Effector memory CD8-positive, alpha-beta T cell (primary cell): ENCODE measurements around the gene MAP7.

Experiments
- ATAC-seq: fragments of 150-1000 bp; cut with Tn5 transposase; replicated peaks from 2 replicates; pipeline ENCODE4 v1.10.0; 2021; ENCODE audit warnings: mild to moderate bottlenecking, moderate library complexity
- DNase-seq, 3 experiments: peaks; one replicate each; pipeline ENCODE4 v3.0.0; 2021
- H3K27ac Mint-ChIP-seq, 2 donors: one replicate each; pipeline ENCODE4 v1.8.0; 2022; ENCODE audit warnings: mild to moderate bottlenecking in 2 of 2, mixed read lengths in 2 of 2, moderate library complexity in 2 of 2
- H3K27me3 Mint-ChIP-seq, 2 donors: one replicate each; pipeline ENCODE4 v1.8.0; 2022; ENCODE audit warnings: mixed read lengths in 2 of 2
- H3K36me3 Mint-ChIP-seq: one replicate; pipeline ENCODE4 v1.8.0; 2022; ENCODE audit warnings: mild to moderate bottlenecking, moderate library complexity, mixed read lengths; ENCODE audit not compliant: insufficient read depth
- H3K4me1 Mint-ChIP-seq, 2 donors: one replicate each; pipeline ENCODE4 v1.8.0; 2022; ENCODE audit warnings: low read depth in 2 of 2, mixed read lengths in 2 of 2
- H3K4me3 Mint-ChIP-seq, 2 donors: one replicate each; pipeline ENCODE4 v1.8.0; 2022; ENCODE audit warnings: mild to moderate bottlenecking in 2 of 2, mixed read lengths in 2 of 2, moderate library complexity in 2 of 2
- H3K9me3 Mint-ChIP-seq, 2 donors: one replicate each; pipeline ENCODE4 v1.8.0; 2022; ENCODE audit warnings: mixed read lengths in 2 of 2

The MAP7 gene

DNA sequence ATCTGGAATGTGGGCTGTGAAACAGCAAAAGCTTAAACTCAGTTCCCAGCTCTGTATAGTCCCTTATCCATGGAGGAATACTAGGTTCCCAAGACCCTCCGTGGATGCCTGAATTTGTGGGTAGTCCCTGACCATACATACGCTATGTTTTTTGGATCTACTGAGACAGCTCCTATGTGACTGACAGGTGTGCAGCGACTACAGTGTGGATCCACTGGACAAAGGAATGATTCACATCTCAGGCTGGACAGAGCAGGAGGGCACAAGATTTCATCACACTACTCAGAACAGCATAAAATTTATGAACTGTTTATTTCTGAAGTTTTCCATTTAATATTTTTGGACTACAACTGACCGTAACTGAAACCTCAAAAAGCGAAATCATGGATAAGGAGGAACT is 125.3 kb downstream of the MAP7 start:
- Mint-ChIP-seq H3K4me1 (no peaks in the 10 kb centered on the region), H3K27me3 (peaks cover 0 to 23% of the 10 kb centered on the region in 2 donors), H3K27ac (no peak overlapping the region), H3K9me3 (no peaks in the 10 kb centered on the region), H3K4me3 (no peak overlapping the region), H3K36me3 (no peaks in the 10 kb centered on the region)
- no peak for ATAC-seq
- no peak for DNase-seq

DNA sequence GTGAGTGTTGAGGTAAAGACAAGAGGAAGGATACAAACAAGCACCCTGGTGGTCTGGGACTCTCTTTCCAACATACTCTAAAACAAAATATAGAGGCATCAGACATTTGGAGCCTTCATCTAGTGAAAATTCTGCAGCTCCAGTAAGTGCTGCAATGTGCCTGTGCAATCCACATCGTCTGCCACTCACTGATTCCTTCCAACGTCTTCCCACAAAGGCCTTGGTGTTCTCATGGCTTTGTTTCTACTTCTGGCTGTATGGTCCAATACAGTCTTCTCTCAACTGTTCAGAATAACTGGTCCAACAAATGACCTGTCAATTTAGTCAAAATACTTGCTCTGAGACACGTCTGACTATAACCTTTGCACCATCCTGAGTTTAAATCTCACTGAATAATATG is 125.8 kb downstream of the MAP7 start:
- no peaks in the 10 kb centered on the region for H3K4me1 Mint-ChIP-seq
- H3K27ac Mint-ChIP-seq = no peak overlapping the region
- ATAC-seq = no peak
- H3K4me3 Mint-ChIP-seq = no peak overlapping the region
- no peak for DNase-seq
- H3K36me3 Mint-ChIP-seq = no peaks in the 10 kb centered on the region
- peaks cover 0 to 23% of the 10 kb centered on the region in 2 donors for H3K27me3 Mint-ChIP-seq
- H3K9me3 Mint-ChIP-seq = no peaks in the 10 kb centered on the region

DNA sequence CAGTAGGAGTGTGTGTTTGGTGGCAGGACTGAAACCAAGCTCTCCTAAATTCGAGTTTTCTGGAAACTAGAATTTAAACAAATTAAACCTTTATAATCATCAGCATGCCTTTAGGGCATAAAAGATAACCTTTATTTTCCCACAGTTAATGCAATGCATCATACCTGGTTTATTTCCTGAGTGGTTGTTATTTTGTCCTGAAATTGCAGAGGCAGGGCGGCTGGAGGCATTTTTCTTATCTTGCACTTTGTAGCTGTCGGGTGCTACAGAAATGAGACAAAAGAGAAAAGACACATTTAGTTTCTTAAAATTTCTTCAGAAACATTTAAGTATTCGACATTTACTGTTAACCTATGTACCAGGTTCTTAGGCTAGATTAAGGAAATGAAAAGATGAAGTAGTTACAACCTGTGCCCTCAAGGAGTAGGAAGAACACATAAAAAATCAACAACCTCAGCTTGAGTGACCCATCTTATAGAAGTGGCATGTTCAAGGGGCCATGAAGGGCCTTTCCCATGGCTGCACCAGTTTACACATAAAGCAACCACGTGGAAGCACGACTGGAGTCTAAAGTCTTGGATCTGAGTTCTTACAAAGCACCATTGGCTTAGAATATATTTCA is 128.6 kb downstream of the MAP7 start:
- Mint-ChIP-seq H3K36me3 (no peaks in the 10 kb centered on the region), H3K4me1 (no peaks in the 10 kb centered on the region), H3K9me3 (no peaks in the 10 kb centered on the region), H3K4me3 (no peak overlapping the region), H3K27me3 (peaks cover 0 to 12% of the 10 kb centered on the region in 2 donors), H3K27ac (no peak overlapping the region)
- DNase-seq (no peak), ATAC-seq (no peak)

DNA sequence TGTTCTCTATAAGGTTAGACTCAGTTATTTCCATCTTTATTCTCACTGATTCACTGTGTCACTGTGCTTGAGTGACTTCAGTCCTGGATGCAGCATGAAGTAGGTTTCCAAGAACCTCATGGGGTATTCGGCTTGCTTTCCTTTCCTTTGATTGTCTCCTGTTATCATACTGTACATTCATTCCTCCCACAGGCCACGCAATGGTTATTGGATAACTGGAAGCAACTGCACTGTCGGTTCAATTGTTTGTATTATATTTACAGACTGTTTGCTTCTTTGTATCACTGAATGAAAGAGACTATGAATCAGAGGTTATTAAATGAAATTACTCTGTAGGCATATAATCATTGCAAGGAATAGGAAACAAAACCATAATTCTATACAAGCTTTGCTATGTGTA is 129.4 kb downstream of the MAP7 start:
- DNase-seq (no peak), ATAC-seq (no peak)
- no peak overlapping the region for H3K4me3 Mint-ChIP-seq
- no peaks in the 10 kb centered on the region for H3K36me3 Mint-ChIP-seq
- peaks cover 0 to 6% of the 10 kb centered on the region in 2 donors for H3K27me3 Mint-ChIP-seq
- H3K27ac Mint-ChIP-seq = no peak overlapping the region
- H3K9me3 Mint-ChIP-seq = no peaks in the 10 kb centered on the region
- H3K4me1 Mint-ChIP-seq = no peaks in the 10 kb centered on the region

DNA sequence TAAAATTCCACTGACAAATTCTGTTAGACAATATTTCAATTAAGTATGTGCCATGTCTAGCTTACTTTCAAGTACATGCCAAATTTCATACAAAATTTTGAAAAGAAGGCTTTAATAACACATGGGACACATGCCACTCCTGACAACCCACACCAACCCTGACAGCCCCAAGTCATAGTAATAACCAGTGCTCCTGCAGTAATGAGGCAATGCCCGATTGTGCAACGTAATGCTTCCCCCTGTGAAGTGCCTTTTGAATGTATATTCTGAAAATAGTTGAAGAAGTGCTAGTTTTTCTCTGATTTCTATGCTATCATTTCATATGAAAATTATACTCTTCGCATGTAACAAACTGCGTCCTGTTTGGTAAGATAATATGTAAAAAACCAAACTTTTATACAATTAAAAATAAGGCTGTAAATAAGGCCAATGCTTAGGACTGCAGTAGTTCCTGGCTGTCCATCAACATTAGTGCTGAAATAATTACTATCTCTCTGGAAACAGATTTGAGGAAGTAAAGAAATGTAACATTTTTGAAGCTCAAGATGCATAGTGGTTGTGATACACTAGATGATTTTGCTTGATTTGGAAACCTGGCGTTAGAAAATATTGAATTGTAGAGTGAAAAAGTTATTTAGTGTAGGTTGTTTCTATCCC is 134.7 kb downstream of the MAP7 start:
- H3K27ac Mint-ChIP-seq = no peak overlapping the region
- H3K4me1 Mint-ChIP-seq = no peaks in the 10 kb centered on the region
- no peak for ATAC-seq
- no peak overlapping the region for H3K4me3 Mint-ChIP-seq
- peaks cover 9 to 15% of the 10 kb centered on the region in 2 donors for H3K27me3 Mint-ChIP-seq
- no peaks in the 10 kb centered on the region for H3K36me3 Mint-ChIP-seq
- no peaks in the 10 kb centered on the region for H3K9me3 Mint-ChIP-seq
- DNase-seq = no peak

DNA sequence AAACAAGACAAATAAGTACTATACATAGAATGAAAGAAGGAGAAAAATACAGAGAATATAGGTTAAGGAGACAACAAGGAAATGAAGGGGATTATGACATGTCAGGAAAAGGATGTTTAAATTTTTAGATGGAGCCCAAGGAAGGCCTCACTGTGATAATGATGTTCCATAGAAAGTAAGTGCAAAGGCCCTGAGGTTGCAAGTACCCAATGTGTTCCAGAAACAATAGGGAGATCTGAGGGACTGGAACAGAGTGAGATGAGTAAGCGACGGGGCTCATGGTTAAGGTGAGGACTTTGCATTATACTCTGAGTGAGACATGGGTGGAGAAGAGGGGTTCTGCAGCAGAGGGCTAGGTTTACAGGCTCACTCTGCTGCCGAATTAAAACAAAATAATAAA is 137.8 kb downstream of the MAP7 start:
- H3K9me3 Mint-ChIP-seq = no peaks in the 10 kb centered on the region
- H3K27me3 Mint-ChIP-seq = peaks cover 16 to 32% of the 10 kb centered on the region in 2 donors
- no peak for ATAC-seq
- H3K36me3 Mint-ChIP-seq = no peaks in the 10 kb centered on the region
- H3K4me1 Mint-ChIP-seq = no peaks in the 10 kb centered on the region
- H3K27ac Mint-ChIP-seq = no peak overlapping the region
- no peak for DNase-seq
- H3K4me3 Mint-ChIP-seq = no peak overlapping the region

DNA sequence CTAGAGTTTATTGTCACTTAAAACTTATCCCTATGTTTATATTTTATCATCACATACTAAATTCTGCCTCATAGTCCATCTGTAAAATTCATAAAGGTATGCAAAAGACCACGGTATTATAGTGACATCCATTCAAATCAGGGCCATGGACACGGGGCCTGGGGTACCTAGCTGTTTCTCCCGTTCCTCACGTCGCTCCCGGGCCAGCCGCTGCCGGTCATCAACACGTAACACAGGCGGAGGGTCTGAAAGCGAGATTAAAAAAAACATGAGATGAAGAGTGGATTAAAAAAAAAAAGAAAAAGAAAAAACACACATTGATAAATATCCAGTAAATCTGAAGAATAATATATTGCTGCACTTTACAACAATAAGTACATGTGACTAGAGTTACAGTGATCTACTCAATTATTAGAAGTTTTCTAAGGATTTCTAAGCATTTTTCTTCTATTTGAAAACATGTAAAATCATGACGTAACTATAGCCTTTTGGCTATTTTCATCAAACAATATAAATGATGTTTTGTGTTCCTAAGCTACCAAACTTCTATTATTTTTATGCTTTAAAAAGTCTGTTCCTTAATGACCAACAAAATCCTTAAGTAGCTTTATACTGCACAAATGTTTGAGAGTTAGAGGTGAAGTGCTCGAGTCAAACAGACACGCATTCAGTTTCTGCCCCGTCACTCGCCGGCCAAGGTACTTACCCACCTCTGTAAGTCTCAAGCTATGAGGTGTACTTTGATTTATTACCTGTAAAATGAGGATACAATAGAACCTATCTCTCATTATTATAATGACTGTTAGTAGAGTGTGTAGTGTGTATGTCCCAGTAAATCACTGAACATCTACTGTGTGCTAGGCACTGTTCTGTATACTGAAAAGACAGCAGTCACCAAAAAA is 138.5 kb downstream of the MAP7 start:
- Mint-ChIP-seq H3K9me3 (no peaks in the 10 kb centered on the region), H3K4me3 (no peak overlapping the region), H3K36me3 (no peaks in the 10 kb centered on the region), H3K27ac (no peak overlapping the region), H3K4me1 (no peaks in the 10 kb centered on the region), H3K27me3 (peaks cover 19 to 36% of the 10 kb centered on the region in 2 donors)
- DNase-seq (no peak), ATAC-seq (no peak)

DNA sequence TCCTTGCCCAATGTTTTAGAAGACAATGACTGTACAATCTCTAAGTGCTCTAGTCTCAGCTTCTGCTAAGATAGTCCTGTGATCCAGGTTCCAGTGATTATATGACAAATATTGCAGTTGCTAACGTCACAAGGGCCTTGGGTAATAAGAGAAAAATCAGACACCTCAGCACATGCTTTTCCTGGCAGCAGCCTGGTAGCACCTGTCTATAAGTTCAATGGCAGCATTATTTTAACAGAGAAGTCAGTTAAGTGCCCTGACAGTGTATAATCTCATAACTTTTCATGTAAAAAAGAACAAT is 139.2 kb downstream of the MAP7 start:
- Mint-ChIP-seq H3K4me1 (no peaks in the 10 kb centered on the region), H3K9me3 (no peaks in the 10 kb centered on the region), H3K27me3 (peaks cover 19 to 41% of the 10 kb centered on the region in 2 donors), H3K4me3 (no peak overlapping the region), H3K36me3 (no peaks in the 10 kb centered on the region), H3K27ac (no peak overlapping the region)
- DNase-seq = no peak
- no peak for ATAC-seq

DNA sequence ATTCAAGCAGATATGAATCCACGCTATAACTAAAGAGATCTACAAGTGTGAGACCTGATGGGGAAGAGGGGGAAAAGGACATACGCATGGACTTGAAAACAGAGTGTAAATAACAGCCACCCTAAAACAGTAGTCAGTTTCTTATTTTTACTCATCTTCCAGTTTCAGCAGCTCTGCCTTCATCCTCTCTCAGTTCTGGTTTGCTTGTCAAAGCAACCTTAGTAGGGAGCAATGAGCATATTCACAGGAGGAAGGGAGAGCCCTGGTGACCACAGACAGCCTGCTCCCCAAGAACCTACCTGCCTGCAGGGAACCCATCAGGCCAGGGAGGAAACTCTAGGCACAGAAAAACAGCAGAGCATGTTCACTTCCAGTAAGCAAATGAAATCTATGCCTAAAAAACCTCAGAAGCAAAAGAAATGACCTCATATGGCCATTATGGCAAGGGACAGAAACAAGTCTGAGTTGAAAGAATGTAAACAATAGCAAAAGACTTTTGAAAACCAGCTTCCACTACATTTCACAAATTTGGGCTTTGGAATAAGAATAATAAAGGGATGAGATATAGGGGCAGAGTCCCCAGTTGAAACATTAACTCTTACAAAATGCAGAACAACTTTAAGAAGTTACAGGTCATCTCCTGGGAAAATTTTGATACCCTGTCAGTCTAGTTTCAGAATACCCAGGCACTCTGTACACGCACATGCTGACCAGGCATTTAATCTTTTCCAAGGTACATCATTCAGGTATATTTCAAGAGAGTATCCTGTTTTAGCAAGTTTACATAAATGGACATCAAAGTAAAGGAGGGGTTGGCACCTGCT is 139.8 kb downstream of the MAP7 start:
- peaks cover 19 to 46% of the 10 kb centered on the region in 2 donors for H3K27me3 Mint-ChIP-seq

DNA sequence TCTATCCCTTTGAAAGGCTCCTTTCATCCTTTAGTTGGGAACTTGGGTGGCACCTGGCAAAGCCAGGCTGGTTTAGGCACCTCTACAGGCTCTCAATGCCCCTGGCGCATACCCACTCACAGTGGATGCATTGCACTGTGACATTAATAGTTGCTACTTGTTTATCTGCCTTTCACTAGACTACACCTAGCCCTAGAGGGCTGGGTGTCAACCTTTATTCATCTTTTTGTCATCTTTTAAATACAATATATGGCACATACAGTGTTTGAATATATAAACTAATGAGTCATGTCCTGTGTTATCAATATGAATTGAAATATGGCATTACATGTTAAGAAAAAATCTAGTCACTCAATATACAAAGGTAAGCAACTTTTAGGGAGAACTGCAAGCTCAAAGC is 140.6 kb downstream of the MAP7 start:
- H3K27me3 Mint-ChIP-seq = peaks cover 19 to 53% of the 10 kb centered on the region in 2 donors
- H3K4me3 Mint-ChIP-seq = no peak overlapping the region
- no peak overlapping the region for H3K27ac Mint-ChIP-seq
- H3K4me1 Mint-ChIP-seq = no peaks in the 10 kb centered on the region
- H3K9me3 Mint-ChIP-seq = no peaks in the 10 kb centered on the region
- peaks cover 3% of the 10 kb centered on the region for H3K36me3 Mint-ChIP-seq
- no peak for DNase-seq
- no peak for ATAC-seq

More for the DNA sequence above, 139.8 kb downstream of the MAP7 start:
- ATAC-seq (no peak), DNase-seq (no peak)
- no peak overlapping the region for H3K4me3 Mint-ChIP-seq
- H3K36me3 Mint-ChIP-seq = peaks cover 2% of the 10 kb centered on the region
- H3K27ac Mint-ChIP-seq = no peak overlapping the region
- no peaks in the 10 kb centered on the region for H3K9me3 Mint-ChIP-seq
- H3K4me1 Mint-ChIP-seq = no peaks in the 10 kb centered on the region

DNA sequence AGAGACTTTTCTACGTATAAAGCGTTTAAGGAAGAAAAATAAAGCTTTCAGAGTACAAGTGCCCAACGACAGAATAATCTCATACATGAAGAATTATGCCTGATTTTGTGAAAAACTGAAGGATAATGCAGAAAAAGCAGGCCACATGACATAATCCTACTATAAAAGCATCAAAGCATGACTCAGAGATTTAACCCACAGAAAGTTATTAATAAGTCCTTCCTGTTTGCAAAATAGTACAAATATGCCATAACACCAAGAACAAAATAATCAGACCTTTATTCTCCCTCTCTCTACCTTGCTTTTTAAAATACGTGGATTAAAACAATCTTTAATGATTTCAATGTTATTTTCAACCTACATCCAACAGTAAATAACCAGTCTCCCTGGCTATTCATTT is 142.0 kb downstream of the MAP7 start:
- peaks cover 19 to 53% of the 10 kb centered on the region in 2 donors for H3K27me3 Mint-ChIP-seq
- H3K27ac Mint-ChIP-seq = no peak overlapping the region
- no peaks in the 10 kb centered on the region for H3K9me3 Mint-ChIP-seq
- DNase-seq = no peak
- no peak for ATAC-seq
- H3K36me3 Mint-ChIP-seq = peaks cover 3% of the 10 kb centered on the region
- H3K4me1 Mint-ChIP-seq = no peaks in the 10 kb centered on the region
- no peak overlapping the region for H3K4me3 Mint-ChIP-seq

DNA sequence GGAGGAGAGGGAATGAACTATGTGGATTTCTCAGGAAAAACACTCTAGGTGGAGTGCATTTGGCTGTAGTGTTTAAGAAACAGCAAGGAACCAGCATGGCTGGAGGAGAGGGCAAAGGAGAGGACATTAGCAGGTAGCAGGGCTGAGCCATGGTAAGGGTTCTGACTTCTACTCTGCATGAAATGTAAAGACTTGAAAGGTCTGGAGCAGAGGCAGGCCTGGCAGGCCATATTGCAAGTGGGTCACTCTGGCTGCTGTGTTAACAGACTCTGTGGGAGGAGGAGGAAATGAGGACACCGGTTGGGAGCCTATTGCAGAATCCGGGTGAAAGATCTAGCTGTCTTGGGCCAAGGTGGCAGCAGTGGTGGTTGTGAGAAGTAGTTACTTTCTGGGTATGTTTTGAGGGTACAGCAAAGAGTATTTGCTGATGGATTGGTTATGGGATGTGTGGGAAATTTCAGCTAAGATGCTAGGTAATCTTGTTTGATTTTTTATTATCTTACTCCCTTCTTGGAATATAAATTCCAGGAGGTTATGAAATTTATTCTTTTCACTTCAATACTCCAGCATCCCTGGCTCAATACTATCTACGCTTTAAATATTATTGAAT is 144.7 kb downstream of the MAP7 start:
- no peaks in the 10 kb centered on the region for H3K9me3 Mint-ChIP-seq
- ATAC-seq = no peak
- H3K4me3 Mint-ChIP-seq = no peak overlapping the region
- peaks cover 21 to 44% of the 10 kb centered on the region in 2 donors for H3K27me3 Mint-ChIP-seq
- no peak for DNase-seq
- peaks cover 3% of the 10 kb centered on the region for H3K36me3 Mint-ChIP-seq
- H3K27ac Mint-ChIP-seq = no peak overlapping the region
- no peaks in the 10 kb centered on the region for H3K4me1 Mint-ChIP-seq
